ENCODE results near the gene PSME1. TPM values are rescaled to one million over a fixed set of nuclear protein-coding genes. Genes with fewer than 3 reads are reported as not detected.
A peak's percentile ranks its signal among the peaks of the same experiment; 100 is the strongest.

PSME1 gene
- total RNA-seq, 2 donors from 2014 or later = 361 to 375 TPM

DNA sequence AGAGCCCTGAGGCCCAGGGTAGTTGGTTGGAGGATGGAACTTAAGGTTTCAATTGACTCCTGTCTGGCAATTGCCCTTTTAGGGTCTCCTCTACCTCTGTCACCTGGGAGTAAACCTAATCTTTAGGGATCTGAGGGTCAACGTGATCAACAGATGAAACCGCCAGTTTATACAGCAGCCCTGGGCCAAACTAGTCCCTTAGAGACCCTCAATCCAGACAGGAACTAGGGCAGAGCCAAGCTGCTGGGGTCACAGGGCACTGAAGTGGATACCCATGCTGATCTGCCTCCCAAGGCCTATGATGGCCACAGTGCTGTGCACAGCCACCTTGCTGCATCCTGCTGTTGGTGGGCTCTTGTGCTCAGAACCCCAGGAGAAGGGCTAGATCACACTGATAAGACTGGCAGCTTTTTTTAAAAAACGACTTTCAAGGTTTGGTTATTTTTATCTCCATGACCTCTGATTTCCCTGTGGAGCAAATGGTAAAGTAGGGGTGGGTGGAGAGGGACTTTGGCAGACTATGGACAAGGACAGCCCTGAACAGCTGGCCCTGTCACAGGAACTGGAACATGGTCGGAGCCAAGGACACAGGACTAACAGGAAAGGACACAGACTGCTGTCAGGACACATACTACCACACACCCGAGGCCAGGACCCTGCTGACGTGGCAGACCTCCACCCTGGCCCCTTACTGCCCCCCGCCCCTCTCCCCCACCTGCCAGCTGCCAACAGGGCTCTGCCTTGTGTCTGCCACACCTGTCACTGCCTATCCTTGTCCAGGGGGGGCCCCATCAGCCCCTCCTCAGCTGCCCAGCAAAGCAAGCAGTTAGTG lies 5.1 kb upstream of the PSME1 start:
- Mint-ChIP-seq H3K4me3 (no peak overlapping the region), H3K27me3 (no peaks in the 10 kb centered on the region), H3K27ac (peak overlapping the region; percentile 50), H3K4me1 (peaks cover 20% of the 10 kb centered on the region), H3K36me3 (ENCODE audit: low read depth) (no peaks in the 10 kb centered on the region), H3K9me3 (no peaks in the 10 kb centered on the region)
- no peak for ATAC-seq (replicated peaks)

DNA sequence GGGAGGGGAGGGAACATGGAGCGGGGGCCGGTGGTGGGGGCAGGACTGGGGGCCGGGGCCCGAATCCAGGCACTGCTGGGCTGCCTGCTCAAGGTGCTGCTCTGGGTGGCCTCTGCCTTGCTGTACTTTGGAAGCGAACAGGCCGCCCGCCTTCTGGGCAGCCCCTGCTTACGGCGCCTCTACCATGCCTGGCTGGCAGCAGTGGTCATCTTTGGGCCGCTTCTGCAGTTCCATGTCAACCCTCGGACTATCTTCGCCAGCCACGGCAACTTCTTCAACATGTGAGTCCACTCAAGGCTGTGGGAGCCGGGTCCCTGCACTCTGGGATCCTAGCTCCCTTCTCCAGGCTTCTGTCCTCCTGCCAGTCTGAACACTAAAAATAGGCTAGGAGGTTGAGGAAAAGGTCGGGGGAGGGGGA lies 4.4 kb upstream of the PSME1 start:
- no peaks in the 10 kb centered on the region for H3K27me3 Mint-ChIP-seq
- peaks cover 2% of the 10 kb centered on the region for H3K36me3 Mint-ChIP-seq (ENCODE audit: low read depth)
- peak overlapping the region; percentile 60 for H3K4me3 Mint-ChIP-seq
- ATAC-seq (replicated peaks) = no peak
- H3K9me3 Mint-ChIP-seq = no peaks in the 10 kb centered on the region
- H3K27ac Mint-ChIP-seq = peak overlapping the region; percentile 83
- peaks cover 20% of the 10 kb centered on the region for H3K4me1 Mint-ChIP-seq

DNA sequence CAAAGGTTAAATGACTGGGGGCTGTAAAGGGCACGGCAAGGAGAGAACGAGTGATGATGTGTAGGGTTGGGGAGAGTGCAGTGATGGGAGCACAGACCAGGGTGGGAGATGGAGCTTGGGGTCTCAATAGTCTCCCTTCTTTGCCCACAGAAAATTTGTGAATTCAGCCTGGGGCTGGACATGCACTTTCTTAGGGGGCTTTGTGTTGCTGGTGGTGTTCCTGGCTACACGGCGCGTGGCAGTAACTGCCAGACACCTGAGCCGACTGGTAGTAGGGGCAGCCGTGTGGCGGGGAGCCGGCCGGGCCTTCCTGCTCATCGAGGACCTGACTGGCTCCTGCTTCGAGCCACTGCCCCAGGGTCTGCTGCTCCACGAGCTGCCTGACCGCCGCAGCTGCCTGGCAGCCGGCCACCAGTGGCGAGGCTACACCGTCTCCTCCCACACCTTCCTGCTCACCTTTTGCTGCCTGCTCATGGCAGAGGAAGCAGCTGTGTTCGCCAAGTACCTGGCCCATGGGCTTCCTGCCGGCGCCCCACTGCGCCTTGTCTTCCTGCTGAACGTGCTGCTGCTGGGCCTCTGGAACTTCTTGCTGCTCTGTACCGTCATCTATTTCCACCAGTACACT lies 3.8 kb upstream of the PSME1 start:
- H3K4me3 Mint-ChIP-seq = peak overlapping the region; percentile 60

DNA sequence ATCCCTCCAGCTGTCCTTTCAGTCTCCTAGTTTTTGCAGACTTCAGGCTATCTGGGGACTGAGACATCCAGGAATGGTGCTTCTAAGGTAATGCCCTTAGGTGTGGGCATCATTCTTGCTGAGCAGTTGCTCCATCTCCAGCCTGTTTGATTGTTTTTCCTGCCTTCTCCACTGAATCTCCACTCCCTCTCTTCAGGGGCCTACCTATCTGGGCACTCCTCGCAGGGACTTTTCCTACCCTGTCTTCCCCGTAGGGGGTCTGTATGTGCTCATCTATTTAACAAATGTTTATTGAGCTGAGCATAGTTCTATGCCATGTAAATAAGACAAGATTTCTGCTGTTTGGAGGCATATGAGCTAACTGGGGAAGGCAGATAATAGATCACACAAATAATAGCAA lies 3.0 kb upstream of the PSME1 start:
- peaks cover 16% of the 10 kb centered on the region for H3K36me3 Mint-ChIP-seq (ENCODE audit: low read depth)
- peaks cover 28% of the 10 kb centered on the region for H3K4me1 Mint-ChIP-seq
- H3K4me3 Mint-ChIP-seq = peak overlapping the region; percentile 60
- H3K9me3 Mint-ChIP-seq = no peaks in the 10 kb centered on the region
- peak overlapping the region; percentile 83 for H3K27ac Mint-ChIP-seq
- ATAC-seq (replicated peaks) = no peak
- H3K27me3 Mint-ChIP-seq = no peaks in the 10 kb centered on the region

More for the DNA sequence above, 3.8 kb upstream of the PSME1 start:
- Mint-ChIP-seq H3K27me3 (no peaks in the 10 kb centered on the region), H3K9me3 (no peaks in the 10 kb centered on the region), H3K36me3 (ENCODE audit: low read depth) (peaks cover 8% of the 10 kb centered on the region), H3K4me1 (peaks cover 26% of the 10 kb centered on the region), H3K27ac (peak overlapping the region; percentile 83)
- ATAC-seq (replicated peaks) = no peak

DNA sequence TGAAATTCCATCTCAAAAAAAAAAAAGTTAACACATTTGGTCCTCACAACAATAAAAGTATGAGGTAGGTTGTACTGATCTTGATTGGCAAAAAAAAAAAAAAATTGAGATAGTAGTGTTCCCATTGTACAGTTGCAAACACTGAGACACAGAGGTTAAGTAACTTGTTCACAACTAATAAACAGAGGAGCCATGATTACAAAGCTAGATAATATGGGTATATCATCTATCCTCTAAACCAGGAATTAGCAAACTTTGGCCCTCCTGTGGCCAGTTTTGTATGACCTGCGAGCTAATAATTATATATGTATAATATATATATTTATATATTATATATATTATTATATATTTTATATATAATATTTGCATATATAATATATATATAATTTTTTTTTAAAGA lies 2.3 kb upstream of the PSME1 start:
- Mint-ChIP-seq H3K4me1 (peaks cover 33% of the 10 kb centered on the region), H3K4me3 (no peak overlapping the region)
- no peak for ATAC-seq (replicated peaks)

DNA sequence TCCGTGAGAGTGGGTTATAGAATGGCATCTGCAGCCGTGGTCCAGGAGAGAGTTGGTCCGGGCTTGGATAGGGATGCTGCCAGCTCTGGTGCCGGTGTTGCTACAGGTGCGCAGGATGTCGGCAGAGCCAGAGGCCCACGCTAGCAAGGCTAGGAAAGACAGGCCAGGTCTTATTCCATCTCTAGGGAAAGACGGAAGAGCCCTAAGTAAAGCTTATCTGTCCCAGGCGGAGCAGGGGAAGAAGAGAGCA lies 485 bp upstream of the PSME1 start:
- Mint-ChIP-seq H3K27me3 (no peaks in the 10 kb centered on the region), H3K4me1 (peaks cover 44% of the 10 kb centered on the region), H3K36me3 (ENCODE audit: low read depth) (peaks cover 41% of the 10 kb centered on the region), H3K4me3 (peak overlapping the region; percentile 86), H3K27ac (peak overlapping the region; percentile 75), H3K9me3 (no peaks in the 10 kb centered on the region)
- peak; percentile 5 for ATAC-seq (replicated peaks)

More for the DNA sequence above, 2.3 kb upstream of the PSME1 start:
- no peaks in the 10 kb centered on the region for H3K9me3 Mint-ChIP-seq
- no peak overlapping the region for H3K27ac Mint-ChIP-seq
- no peaks in the 10 kb centered on the region for H3K27me3 Mint-ChIP-seq
- H3K36me3 Mint-ChIP-seq (ENCODE audit: low read depth) = peaks cover 24% of the 10 kb centered on the region

DNA sequence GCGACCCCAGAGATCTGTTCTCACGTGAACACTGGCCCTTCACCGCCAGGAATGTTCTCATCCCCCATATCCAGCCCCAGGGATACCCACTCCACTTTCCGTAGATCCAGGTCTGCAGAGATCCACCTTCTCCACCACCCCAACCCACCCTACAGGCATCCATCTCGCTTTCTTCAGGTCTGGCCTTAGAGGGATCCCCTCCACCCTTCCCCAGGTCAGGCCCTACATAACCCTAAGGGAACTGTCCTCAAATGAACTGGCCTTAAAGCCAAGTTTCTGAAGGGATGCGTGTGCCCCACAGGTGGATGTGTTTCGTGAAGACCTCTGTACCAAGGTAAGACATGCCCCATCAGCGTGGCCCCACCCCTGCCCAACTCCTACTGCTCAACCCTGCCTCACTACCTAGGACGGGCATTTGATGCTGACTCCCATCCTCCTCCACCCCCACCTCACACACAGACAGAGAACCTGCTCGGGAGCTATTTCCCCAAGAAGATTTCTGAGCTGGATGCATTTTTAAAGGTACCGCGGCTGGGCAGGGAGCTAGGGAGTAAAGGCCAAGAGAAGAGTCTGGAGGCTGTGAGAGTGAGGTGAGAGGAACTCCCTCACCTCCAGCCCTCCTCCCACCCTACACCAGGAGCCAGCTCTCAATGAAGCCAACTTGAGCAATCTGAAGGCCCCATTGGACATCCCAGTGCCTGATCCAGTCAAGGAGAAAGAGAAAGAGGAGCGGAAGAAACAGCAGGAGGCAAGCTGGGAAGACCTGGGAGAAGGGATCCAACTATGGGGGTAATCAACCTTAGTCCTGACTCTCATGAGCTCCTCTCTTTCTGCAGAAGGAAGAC lies 912 bp downstream of the PSME1 start:
- ATAC-seq (replicated peaks) = no peak
- no peaks in the 10 kb centered on the region for H3K27me3 Mint-ChIP-seq
- peaks cover 43% of the 10 kb centered on the region for H3K4me1 Mint-ChIP-seq
- H3K9me3 Mint-ChIP-seq = no peaks in the 10 kb centered on the region
- peak overlapping the region; percentile 86 for H3K4me3 Mint-ChIP-seq
- peaks cover 55% of the 10 kb centered on the region for H3K36me3 Mint-ChIP-seq (ENCODE audit: low read depth)
- peak overlapping the region; percentile 91 for H3K27ac Mint-ChIP-seq

DNA sequence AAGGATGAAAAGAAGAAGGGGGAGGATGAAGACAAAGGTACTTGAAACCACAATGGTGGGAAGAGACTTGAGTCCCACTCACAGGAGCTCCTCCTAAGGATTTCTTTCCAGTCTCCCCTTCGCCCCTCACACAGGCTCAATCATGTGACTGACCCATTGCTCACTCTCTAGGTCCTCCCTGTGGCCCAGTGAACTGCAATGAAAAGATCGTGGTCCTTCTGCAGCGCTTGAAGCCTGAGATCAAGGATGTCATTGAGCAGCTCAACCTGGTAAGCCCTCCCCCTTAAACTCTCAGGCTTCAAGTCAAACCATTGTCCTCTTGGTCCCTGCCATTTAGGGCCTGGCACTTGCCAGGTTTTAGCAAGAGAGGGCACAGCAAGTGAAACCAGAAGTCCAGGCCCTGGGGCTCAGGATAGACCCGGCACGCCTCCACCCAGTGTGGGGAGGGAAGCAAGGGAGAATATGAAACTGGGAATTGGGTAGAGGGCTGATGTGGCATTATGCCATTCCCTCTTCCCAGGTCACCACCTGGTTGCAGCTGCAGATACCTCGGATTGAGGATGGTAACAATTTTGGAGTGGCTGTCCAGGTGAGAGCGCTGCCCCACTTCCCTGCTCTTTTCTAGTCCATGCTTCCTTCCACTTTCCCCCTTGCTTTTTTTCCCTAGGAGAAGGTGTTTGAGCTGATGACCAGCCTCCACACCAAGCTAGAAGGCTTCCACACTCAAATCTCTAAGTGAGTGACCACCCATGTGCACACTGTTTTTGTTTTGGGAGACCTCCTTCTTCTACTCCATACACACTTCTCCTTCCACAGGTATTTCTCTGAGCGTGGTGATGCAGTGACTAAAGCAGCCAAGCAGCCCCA lies 1.8 kb downstream of the PSME1 start:
- ATAC-seq (replicated peaks) = no peak
- H3K4me3 Mint-ChIP-seq = peak overlapping the region; percentile 86
- peak overlapping the region; percentile 91 for H3K27ac Mint-ChIP-seq
- H3K4me1 Mint-ChIP-seq = peaks cover 42% of the 10 kb centered on the region
- no peaks in the 10 kb centered on the region for H3K27me3 Mint-ChIP-seq
- no peaks in the 10 kb centered on the region for H3K9me3 Mint-ChIP-seq
- H3K36me3 Mint-ChIP-seq (ENCODE audit: low read depth) = peaks cover 64% of the 10 kb centered on the region

DNA sequence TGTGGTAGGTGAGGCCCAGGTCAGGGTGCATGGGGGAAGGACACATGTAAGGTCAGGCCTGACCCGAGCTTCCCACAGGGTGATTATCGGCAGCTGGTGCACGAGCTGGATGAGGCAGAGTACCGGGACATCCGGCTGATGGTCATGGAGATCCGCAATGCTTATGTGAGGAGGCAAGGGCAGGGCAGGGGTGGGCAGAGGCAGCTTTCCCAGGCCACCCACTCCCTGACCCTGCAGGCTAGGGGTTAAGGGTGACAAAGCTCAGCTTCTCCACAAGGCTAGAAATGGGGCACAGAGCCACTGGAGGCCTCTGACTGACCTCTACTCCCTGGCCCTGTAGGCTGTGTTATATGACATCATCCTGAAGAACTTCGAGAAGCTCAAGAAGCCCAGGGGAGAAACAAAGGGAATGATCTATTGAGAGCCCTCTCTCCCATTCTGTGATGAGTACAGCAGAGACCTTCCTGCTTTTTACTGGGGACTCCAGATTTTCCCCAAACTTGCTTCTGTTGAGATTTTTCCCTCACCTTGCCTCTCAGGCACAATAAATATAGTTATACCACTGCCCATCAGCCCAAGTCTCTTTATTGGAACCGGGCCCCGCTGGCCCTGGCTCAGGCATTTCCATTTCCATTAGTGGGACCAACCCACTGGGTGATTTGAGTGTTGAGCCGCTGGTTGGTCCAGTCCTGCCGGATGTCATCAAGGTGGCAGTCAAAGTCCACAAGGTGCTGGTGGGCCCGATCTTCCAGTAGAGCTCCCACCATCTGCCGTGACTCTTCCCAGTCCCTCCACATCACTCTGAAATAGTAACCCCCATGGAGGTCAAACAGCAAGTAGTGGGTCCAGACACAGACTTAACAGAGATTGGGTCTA lies 2.6 kb downstream of the PSME1 start:
- Mint-ChIP-seq H3K4me1 (peaks cover 45% of the 10 kb centered on the region), H3K36me3 (ENCODE audit: low read depth) (peaks cover 73% of the 10 kb centered on the region), H3K27ac (peak overlapping the region; percentile 82), H3K4me3 (peak overlapping the region; percentile 86), H3K27me3 (no peaks in the 10 kb centered on the region), H3K9me3 (no peaks in the 10 kb centered on the region)
- no peak for ATAC-seq (replicated peaks)

DNA sequence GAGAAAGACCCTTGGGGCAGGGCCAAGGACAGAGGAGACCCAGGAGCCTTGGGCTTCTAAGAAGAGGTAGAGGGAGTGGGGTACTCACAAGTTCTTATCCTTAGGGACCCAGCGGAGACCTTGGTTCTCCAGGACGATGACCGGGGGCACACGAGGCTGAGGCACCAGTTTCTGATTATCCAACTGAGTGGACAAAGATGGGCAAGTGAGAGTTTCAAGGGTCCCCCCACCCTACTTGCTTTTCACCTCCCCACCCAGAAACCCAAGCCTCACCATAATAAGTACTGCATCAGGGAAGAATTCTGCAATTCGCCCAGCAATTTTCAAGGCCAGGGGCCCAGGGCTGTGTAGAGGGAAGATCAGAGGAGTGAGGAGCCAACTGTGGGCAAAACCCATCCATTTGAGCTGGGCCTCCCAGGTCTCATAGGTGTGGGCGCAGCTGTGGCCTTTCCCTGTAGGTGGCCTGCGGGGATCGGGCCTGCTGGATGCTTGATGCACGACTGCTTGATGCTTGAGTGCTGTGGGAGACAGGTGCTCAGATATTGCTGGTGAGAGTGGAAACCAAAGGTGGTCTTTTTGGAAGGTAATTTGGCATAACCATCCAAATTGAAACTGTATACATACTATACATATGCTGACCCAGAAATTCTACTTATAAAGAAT lies 3.4 kb downstream of the PSME1 start:
- H3K9me3 Mint-ChIP-seq = no peaks in the 10 kb centered on the region
- H3K4me3 Mint-ChIP-seq = peak overlapping the region; percentile 86
- peak overlapping the region; percentile 82 for H3K27ac Mint-ChIP-seq
- peaks cover 80% of the 10 kb centered on the region for H3K36me3 Mint-ChIP-seq (ENCODE audit: low read depth)
- H3K27me3 Mint-ChIP-seq = no peaks in the 10 kb centered on the region
- peaks cover 51% of the 10 kb centered on the region for H3K4me1 Mint-ChIP-seq
- ATAC-seq (replicated peaks) = no peak

DNA sequence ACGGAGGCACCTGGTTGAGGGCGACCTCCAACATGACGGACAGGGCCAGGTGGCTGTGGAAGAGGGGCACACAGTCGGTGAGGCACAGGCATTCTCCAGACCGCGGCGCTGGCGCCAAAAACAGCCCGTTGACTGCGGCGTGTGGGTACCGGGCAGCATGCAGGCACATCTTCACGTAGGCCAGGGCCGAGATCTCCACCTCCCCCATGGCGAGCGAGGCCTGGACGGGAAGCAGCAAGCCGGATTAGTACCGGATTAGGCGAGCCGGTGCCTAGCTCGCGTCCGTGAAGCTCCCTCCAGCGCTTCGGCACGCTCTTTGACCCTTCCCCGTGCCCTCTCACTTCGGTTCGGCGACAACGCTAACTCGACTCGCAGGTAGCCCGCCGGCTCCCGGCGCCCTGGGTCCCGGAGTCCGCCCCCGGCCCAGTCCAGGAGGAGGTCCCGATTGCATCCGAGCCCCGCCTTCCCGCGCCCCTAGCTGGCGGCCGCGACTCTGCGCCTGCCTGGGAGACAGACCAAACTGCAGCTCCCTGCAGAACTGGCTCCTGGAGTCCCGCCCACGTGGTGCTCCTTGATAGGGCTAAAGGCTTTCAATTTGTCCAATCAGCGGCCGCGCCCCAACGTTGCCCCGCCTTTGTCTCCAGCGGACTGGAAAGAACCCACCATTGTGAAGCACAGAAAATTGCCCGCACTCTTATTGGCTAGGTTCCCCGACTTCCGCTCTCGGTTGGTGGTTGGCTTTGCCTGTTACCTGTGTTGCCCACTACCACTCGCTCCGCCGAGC lies 5.3 kb downstream of the PSME1 start, which contains the start of gene EMC9:
TSS of gene EMC9 (minus strand) at position 495 of the 784 bp plus-strand sequence. CDS start at position 208, 287 bp downstream.
- Mint-ChIP-seq H3K9me3 (no peaks in the 10 kb centered on the region), H3K27ac (peak within 1 kb of the TSS; percentile 90), H3K4me1 (peaks cover 55% of the 10 kb centered on the region), H3K36me3 (ENCODE audit: low read depth) (peaks cover 99% of the 10 kb centered on the region), H3K4me3 (peak within 1 kb of the TSS; percentile 86), H3K27me3 (no peaks in the 10 kb centered on the region)
- ATAC-seq (replicated peaks) = peak; percentile 90

DNA sequence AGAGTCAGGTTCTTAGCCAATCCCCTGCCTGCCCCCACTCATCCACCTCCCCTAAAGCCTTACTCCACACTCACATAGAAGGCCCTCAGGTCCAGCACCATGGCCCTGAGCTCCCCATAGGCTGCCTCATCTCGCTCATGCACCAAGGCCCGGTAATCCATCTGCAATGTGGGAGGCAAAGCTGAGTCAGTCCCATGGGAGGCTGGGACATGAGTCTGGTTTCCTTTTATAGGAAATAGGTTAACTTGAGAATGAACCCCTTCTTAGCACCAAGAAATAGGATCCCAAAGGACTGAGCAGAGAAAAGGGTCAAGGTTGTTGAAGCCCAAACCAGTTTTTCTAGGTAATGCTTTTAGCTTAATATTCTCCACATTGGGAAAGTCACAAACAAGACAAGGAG lies 7.5 kb downstream of the PSME1 start:
- H3K36me3 Mint-ChIP-seq (ENCODE audit: low read depth) = peaks cover 85% of the 10 kb centered on the region
- H3K4me1 Mint-ChIP-seq = peaks cover 46% of the 10 kb centered on the region
- no peak overlapping the region for H3K27ac Mint-ChIP-seq
- no peaks in the 10 kb centered on the region for H3K9me3 Mint-ChIP-seq
- H3K27me3 Mint-ChIP-seq = no peaks in the 10 kb centered on the region
- no peak for ATAC-seq (replicated peaks)
- H3K4me3 Mint-ChIP-seq = peak overlapping the region; percentile 86

All from activated T-helper 17 cell treated with anti-CD3 and anti-CD28 coated beads, Interleukin-2, amount 50 U/mL, for 72 hours (primary cell).